Transverse colon (tissue), 4 donors: ENCODE results near the gene TAF1.

ENCODE experiments used
- EP300 ChIP-seq: sonication (generic); formaldehyde crosslinking; IDR thresholded peaks from one replicate; pipeline ENCODE4 v1.6.1; 2017; ENCODE audit warnings: antibody characterized with exemption, low read depth
- POLR2A ChIP-seq: fragments of 450-650 bp; IDR thresholded peaks from one replicate; pipeline ENCODE4 v1.6.1; 2016; ENCODE audit warnings: antibody characterized with exemption, mild to moderate bottlenecking, moderate library complexity
- POLR2AphosphoS5 ChIP-seq, 3 donors: sonication (generic); formaldehyde crosslinking; IDR thresholded peaks; one replicate each; pipeline ENCODE4 v1.6.1; 2016; ENCODE audit warnings: antibody characterized with exemption in 3 of 3
- TF ChIP-seq, protein P1 (sequence below), 5 experiments: fragments of 200-600 bp in 3 of 5; fragments of 450-650 bp in 2 of 5; sonication (generic) in 3 of 5; IDR thresholded peaks; 1 replicate in 2 of 5; 2 replicates in 3 of 5; pipeline ENCODE4 v1.5.1; 2016 to 2017; ENCODE audit warnings: antibody characterized with exemption in 5 of 5, inconsistent platforms in 3 of 5, mild to moderate bottlenecking in 2 of 5, moderate library complexity in 1 of 5

DNA sequence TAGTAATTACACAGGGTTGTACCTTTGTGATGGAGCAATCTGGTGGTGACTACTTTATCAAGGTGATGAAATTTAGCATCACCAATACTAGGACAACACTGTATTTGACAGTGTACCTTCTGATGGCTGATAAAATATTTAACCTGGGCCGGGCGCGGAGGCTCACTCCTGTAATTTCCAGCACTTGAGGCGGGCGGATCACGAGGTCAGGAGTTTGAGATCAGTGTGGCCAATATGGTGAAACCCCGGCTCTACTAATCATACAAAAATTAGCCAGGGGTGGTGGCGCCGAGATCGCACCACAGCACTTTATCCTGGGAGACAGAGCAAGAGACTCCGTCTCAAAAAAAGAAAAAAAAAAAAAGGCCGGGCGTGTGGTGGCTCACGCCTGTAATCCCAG lies 1.9 kb upstream of the TAF1 start:
- no peak for TF ChIP-seq EP300
- TF ChIP-seq, protein P1, sequence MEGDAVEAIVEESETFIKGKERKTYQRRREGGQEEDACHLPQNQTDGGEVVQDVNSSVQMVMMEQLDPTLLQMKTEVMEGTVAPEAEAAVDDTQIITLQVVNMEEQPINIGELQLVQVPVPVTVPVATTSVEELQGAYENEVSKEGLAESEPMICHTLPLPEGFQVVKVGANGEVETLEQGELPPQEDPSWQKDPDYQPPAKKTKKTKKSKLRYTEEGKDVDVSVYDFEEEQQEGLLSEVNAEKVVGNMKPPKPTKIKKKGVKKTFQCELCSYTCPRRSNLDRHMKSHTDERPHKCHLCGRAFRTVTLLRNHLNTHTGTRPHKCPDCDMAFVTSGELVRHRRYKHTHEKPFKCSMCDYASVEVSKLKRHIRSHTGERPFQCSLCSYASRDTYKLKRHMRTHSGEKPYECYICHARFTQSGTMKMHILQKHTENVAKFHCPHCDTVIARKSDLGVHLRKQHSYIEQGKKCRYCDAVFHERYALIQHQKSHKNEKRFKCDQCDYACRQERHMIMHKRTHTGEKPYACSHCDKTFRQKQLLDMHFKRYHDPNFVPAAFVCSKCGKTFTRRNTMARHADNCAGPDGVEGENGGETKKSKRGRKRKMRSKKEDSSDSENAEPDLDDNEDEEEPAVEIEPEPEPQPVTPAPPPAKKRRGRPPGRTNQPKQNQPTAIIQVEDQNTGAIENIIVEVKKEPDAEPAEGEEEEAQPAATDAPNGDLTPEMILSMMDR (IDR thresholded peaks at IDR 0.05) = no peak
- TF ChIP-seq POLR2AphosphoS5 (IDR thresholded peaks at IDR 0.05) = no peak
- no peak for TF ChIP-seq POLR2A
